T-helper 9 cell (primary cell): Measurements from ENCODE around the gene A2M.

Experiments used
- DNase-seq: peaks from one replicate; pipeline ENCODE4 v3.0.0-alpha.2; 2020

A2M gene

DNA sequence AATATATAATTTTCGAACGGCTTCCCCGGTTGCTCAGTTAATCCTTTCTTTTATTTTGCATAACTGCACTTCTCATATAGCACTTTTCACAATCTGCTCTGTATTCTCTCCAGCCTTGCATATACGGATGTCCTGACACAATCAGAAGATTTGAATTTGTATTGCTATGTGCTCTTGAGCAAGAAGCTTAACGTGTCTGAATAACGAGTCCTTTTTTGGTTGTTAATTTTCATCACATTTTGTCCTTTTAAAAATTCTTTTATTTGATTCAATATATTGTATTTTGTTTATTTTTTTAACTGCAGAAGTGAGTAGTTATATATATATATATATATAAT is 17.6 kb downstream of the A2M start:
- DNase-seq: no peak

- no peak for DNase-seq
Measured at GRCh38 chr12:9096563-9097176, 19.0 kb downstream of the A2M start.

DNA sequence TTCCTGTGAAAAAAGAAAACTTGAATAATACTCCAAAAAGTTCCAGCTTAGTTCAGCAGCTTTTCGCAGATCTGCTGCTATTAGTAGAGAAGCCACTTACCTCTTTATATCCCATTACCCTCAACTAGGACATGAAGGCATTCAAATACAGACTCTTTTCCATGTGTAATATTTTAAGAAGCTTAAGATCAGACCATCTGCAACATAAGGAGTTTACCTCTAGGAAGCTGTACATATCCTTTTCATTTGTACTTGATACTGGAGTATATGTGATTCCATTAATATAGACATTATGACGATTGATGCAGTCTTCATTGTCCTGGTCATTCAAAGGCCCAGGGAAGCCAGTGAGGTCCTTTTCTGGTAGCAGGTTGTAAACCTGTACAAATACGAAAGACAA is 20.4 kb downstream of the A2M start:
- DNase-seq: no peak

- DNase-seq: no peak
Measured at GRCh38 chr12:9094512-9095206, 21.1 kb downstream of the A2M start.

- no peak for DNase-seq
Measured at GRCh38 chr12:9091891-9092598, 23.7 kb downstream of the A2M start.

DNA sequence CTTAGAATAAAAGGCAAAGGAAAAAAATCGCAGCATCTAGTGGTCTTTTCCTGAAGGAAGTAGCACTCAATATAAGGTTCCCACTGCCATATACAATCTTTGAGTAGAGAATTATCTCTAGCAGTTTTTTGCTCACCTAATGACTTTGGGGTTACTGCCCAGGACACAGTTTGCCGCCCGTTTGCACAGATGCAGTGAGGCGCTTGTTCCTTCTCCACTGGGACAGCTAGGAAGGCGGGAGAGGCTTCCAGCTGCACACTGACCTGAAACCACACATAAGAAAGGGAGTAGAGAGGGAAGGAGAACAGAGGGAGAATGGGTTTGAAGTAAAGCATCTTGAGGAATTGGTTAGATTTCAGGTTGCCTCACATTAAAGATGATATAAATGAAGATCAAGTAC is 25.5 kb downstream of the A2M start:
- DNase-seq: no peak

DNA sequence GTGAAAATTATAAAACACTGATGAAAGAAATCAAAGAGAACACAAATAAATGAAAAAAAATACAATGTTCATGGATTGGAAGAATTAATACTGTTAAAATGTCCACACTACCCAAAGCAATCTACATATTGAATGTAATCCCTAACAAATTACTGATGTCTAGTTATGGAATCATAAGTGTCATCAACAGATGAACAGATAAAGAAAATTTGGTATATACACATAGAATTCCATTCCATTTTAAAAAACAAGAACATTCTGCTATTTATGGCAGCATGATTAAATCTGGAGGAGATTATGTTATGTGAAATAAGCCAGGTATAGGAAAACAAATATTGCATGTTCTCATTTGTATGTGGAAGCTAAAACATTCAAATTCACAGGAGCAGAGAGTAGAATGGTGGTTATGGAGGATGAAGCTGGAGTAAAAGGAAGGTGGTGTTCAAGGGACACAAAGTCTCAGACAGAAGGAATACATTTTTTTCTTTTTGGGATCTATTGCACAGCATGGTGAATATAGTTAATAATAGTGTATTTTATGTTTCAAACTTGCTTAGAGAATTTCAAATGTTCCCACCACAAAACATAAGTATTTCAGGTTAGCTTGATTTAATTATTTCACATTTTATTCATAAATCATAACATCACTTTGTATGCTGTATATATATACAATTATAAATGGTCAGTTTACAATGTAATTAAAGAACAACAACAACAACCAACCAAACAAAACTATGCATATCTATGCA is 28.5 kb downstream of the A2M start:
- DNase-seq: no peak

GRCh38 chr12:9086087-9086486 is 29.6 kb downstream of the A2M start:
- DNase-seq: no peak

DNA sequence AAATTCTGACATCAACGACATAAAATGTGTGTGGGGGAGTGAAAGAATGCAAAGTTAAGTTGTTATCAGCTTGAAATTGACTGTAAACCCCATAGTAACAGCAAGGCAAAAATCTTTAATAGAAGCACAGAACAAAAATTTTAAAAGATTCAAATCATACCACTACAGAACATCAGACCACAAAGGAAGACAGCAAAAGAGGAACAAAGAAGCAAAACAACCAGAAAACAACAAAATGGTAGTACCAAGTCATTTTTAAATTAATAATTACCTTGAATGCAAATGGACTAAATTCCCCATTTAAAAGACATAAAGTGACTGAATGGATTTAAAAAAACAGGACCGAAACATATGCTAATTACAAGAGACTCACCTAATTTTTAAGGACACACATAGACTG is 31.3 kb downstream of the A2M start:
- no peak for DNase-seq

- DNase-seq: no peak
Measured at GRCh38 chr12:9083793-9084192, 31.9 kb downstream of the A2M start.

GRCh38 chr12:9081667-9082427 is 33.9 kb downstream of the A2M start:
- DNase-seq: no peak

GRCh38 chr12:9079883-9080675 is 35.6 kb downstream of the A2M start:
- DNase-seq: no peak

- DNase-seq: no peak
Measured at GRCh38 chr12:9079082-9079481, 36.6 kb downstream of the A2M start.

DNA sequence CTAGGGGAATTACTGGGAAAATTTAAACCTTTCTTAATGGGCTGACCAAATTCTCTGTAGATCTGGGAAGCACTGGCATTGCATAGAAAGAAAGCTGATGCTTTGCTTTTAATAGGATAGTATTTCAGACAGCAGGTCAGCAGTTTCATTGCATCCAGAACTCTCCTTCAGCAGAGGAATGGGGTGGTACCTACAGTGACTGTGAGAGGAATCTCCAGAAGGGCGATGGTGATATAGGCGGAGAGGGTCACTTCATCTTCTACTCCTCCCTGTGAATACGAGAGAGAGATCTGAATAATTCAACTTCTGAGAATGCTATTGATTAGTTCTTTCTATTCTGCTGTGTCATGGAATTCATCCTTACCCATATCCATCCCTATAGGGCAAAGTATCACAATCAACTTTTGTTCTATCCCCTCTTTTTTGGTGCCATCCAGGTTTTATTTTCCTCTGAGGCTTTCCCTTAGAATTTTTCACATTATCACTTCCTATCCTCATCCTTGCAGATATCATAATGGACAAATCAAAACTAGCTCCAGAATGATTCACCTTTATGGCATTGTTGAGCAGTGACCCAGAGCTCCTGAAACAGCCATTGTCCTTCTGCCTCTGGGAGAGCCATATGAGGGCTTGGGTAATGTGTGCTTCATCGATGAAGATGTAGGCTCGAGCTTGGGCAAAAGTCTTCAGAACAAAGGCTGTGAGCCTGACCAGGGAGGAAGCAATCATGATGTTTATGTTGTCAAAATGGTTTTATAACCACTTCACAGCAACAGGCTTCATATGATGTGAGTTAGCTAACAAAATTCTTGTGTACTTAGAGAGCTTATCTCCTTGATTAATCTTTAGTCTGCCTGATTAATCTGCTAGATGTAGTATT is 38.3 kb downstream of the A2M start:
- no peak for DNase-seq

GRCh38 chr12:9076733-9077132 is 39.0 kb downstream of the A2M start:
- DNase-seq: no peak

DNA sequence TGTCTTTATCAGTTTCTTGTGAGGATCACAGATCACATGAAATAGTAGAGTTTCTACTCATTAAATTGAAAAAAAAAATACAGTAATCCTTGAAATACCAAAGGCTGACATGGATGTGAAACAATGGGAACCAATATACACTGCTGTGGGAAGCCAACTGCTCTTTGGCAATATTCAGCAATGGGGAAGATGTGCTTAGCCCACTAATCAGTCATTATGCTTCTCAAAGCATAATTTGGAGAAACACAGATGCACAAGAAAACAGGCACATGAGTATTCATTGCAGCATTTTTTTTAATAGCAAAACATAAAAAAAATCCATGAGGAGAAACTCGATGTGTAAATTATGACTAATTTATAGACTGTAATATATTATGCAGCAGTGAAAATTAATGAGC is 40.6 kb downstream of the A2M start:
- DNase-seq: no peak

- DNase-seq: no peak
Measured at GRCh38 chr12:9074484-9075137, 41.1 kb downstream of the A2M start.

- no peak for DNase-seq
Measured at GRCh38 chr12:9073076-9073475, 42.6 kb downstream of the A2M start.

- no peak for DNase-seq
Measured at GRCh38 chr12:9072481-9073038, 43.2 kb downstream of the A2M start.

DNA sequence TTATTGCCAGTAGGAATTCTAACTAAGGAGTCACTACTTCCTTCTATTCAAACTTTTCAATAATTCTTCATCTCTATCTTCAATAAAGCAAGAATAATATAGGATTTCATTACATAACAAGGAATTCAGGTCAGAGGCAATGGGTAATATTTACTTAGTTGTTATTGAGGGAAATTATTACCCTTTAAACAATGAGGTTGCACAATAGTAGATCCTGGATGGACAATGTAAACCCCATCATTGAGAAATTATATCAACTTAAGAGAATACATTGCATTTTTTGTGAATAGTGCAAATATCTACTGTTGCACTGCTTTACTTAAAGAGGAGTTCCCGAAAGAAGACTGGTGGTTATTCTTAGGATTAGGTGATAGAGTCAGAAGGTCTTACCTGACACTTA is 43.8 kb downstream of the A2M start:
- DNase-seq: no peak
